Measurements from ENCODE around the gene MAN2B1.

Gene MAN2B1

GRCh38 chr19:12656899-12657571 is 9.5 kb downstream of the MAN2B1 start:
- peak; percentile 47 for DNase-seq (ENCODE audit: extremely low spot score)
- ChIA-PET CTCF (no interaction called here), POLR2A (no interaction called here)
- TF ChIP-seq SP1 (IDR thresholded peaks at IDR 0.05) (no peak), ELF4 (IDR thresholded peaks at IDR 0.05) (no peak), LEF1 (IDR thresholded peaks at IDR 0.05; ENCODE audit: borderline replicate concordance) (no peak), SUZ12 (IDR thresholded peaks at IDR 0.05) (no peak), NFRKB (IDR thresholded peaks at IDR 0.05) (no peak), FOXK2 (IDR thresholded peaks at IDR 0.05) (no peak), FOXM1 (IDR thresholded peaks at IDR 0.05; ENCODE audit: borderline replicate concordance) (no peak), L3MBTL2 (conservative IDR thresholded peaks at IDR 0.05) (no peak), HDGF (IDR thresholded peaks at IDR 0.05; ENCODE audit: borderline replicate concordance) (no peak), PKNOX1 (IDR thresholded peaks at IDR 0.05) (no peak), ZNF384 (IDR thresholded peaks at IDR 0.05) (no peak), TARDBP (IDR thresholded peaks at IDR 0.05) (no peak), ARNT (IDR thresholded peaks at IDR 0.05) (no peak), BHLHE40 (IDR thresholded peaks at IDR 0.05; ENCODE audit: borderline replicate concordance) (no peak), FOXA1 (IDR thresholded peaks at IDR 0.05) (no peak), CTBP1 (IDR thresholded peaks at IDR 0.05; ENCODE audit: borderline replicate concordance) (no peak)

GRCh38 chr19:12655546-12655945 is 11.0 kb downstream of the MAN2B1 start:
- TF ChIP-seq FOXA1 (IDR thresholded peaks at IDR 0.05) (no peak), SP1 (IDR thresholded peaks at IDR 0.05) (no peak), FOXM1 (IDR thresholded peaks at IDR 0.05; ENCODE audit: borderline replicate concordance) (no peak), BHLHE40 (IDR thresholded peaks at IDR 0.05; ENCODE audit: borderline replicate concordance) (no peak), ARNT (IDR thresholded peaks at IDR 0.05) (no peak), NFRKB (IDR thresholded peaks at IDR 0.05) (no peak), TARDBP (IDR thresholded peaks at IDR 0.05) (no peak), FOXK2 (IDR thresholded peaks at IDR 0.05) (no peak), CTBP1 (IDR thresholded peaks at IDR 0.05; ENCODE audit: borderline replicate concordance) (no peak), ZNF384 (IDR thresholded peaks at IDR 0.05) (no peak), PKNOX1 (IDR thresholded peaks at IDR 0.05) (no peak), HDGF (IDR thresholded peaks at IDR 0.05; ENCODE audit: borderline replicate concordance) (no peak), L3MBTL2 (conservative IDR thresholded peaks at IDR 0.05) (no peak), LEF1 (IDR thresholded peaks at IDR 0.05; ENCODE audit: borderline replicate concordance) (no peak), ELF4 (IDR thresholded peaks at IDR 0.05) (no peak), SUZ12 (IDR thresholded peaks at IDR 0.05) (no peak)
- no peak for DNase-seq (ENCODE audit: extremely low spot score)
- ChIA-PET CTCF (no interaction called here), POLR2A (interaction anchor here (1.2 kb wide), 1 partner anchor 11 kb away, joined by 4 read pairs; the partner anchor contains the start of genes MAN2B1 and WDR83)

DNA sequence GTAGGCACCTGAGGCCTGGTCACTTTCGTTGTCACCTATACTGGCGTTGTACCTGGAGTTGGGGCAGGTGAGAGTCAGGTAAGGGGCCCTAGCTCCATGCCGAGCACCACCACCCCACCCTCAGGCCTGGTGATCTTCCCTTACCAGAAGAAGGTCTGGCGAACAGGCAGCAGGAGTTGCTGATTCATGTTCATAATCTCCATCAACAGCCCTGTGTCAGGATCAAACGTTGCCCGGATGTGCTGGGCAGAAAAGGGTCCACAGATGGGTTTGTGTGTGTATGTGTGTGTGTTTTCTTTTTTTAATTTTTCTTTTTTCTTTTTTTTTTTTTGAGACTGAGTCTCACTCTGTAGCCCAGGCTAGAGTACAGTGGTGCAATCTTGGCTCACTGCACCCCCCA is 14.3 kb downstream of the MAN2B1 start:
- ChIA-PET POLR2A (no interaction called here), CTCF (no interaction called here)
- TF ChIP-seq CTBP1 (IDR thresholded peaks at IDR 0.05; ENCODE audit: borderline replicate concordance) (no peak), SP1 (IDR thresholded peaks at IDR 0.05) (no peak), FOXA1 (IDR thresholded peaks at IDR 0.05) (no peak), ZNF384 (IDR thresholded peaks at IDR 0.05) (no peak), ELF4 (IDR thresholded peaks at IDR 0.05) (no peak), BHLHE40 (IDR thresholded peaks at IDR 0.05; ENCODE audit: borderline replicate concordance) (no peak), NFRKB (IDR thresholded peaks at IDR 0.05) (no peak), FOXK2 (IDR thresholded peaks at IDR 0.05) (no peak), L3MBTL2 (conservative IDR thresholded peaks at IDR 0.05) (no peak), FOXM1 (IDR thresholded peaks at IDR 0.05; ENCODE audit: borderline replicate concordance) (no peak), HDGF (IDR thresholded peaks at IDR 0.05; ENCODE audit: borderline replicate concordance) (no peak), SUZ12 (IDR thresholded peaks at IDR 0.05) (no peak), ARNT (IDR thresholded peaks at IDR 0.05) (no peak)
- DNase-seq (ENCODE audit: extremely low spot score): no peak

GRCh38 chr19:12649941-12650340 is 16.6 kb downstream of the MAN2B1 start:
- CTCF ChIA-PET: no interaction called here
- TF ChIP-seq FOXA1 (IDR thresholded peaks at IDR 0.05) (no peak), FOXK2 (IDR thresholded peaks at IDR 0.05) (no peak), NFRKB (IDR thresholded peaks at IDR 0.05) (no peak), FOXM1 (IDR thresholded peaks at IDR 0.05; ENCODE audit: borderline replicate concordance) (no peak), ZNF384 (IDR thresholded peaks at IDR 0.05) (no peak), TARDBP (IDR thresholded peaks at IDR 0.05) (no peak), SP1 (IDR thresholded peaks at IDR 0.05) (no peak), HDGF (IDR thresholded peaks at IDR 0.05; ENCODE audit: borderline replicate concordance) (no peak), BHLHE40 (IDR thresholded peaks at IDR 0.05; ENCODE audit: borderline replicate concordance) (no peak), SUZ12 (IDR thresholded peaks at IDR 0.05) (no peak), ELF4 (IDR thresholded peaks at IDR 0.05) (no peak), LEF1 (IDR thresholded peaks at IDR 0.05; ENCODE audit: borderline replicate concordance) (no peak), PKNOX1 (IDR thresholded peaks at IDR 0.05) (no peak), CTBP1 (IDR thresholded peaks at IDR 0.05; ENCODE audit: borderline replicate concordance) (no peak), L3MBTL2 (conservative IDR thresholded peaks at IDR 0.05) (no peak), ARNT (IDR thresholded peaks at IDR 0.05) (no peak)
- DNase-seq (ENCODE audit: extremely low spot score): no peak
- POLR2A ChIA-PET: interaction anchor here (1.6 kb wide), 1 partner anchor 9 kb away, joined by 4 read pairs; no protein-coding TSS in a partner anchor

GRCh38 chr19:12648088-12648487 is 18.5 kb downstream of the MAN2B1 start:
- ChIA-PET CTCF (no interaction called here), POLR2A (no interaction called here)
- no peak for DNase-seq (ENCODE audit: extremely low spot score)
- no peak for TF ChIP-seq HDGF (IDR thresholded peaks at IDR 0.05; ENCODE audit: borderline replicate concordance)
- no peak for TF ChIP-seq TARDBP (IDR thresholded peaks at IDR 0.05)
- TF ChIP-seq FOXM1 (IDR thresholded peaks at IDR 0.05; ENCODE audit: borderline replicate concordance): no peak
- no peak for TF ChIP-seq LEF1 (IDR thresholded peaks at IDR 0.05; ENCODE audit: borderline replicate concordance)
- TF ChIP-seq L3MBTL2 (conservative IDR thresholded peaks at IDR 0.05): no peak
- no peak for TF ChIP-seq NFRKB (IDR thresholded peaks at IDR 0.05)

Data from HEK293T (cell line).